Measurements from ENCODE around the gene ZFAND4. TPM values are rescaled to one million over a fixed set of nuclear protein-coding genes. Genes with fewer than 3 reads are reported as not detected.

ZFAND4 gene
- total RNA-seq, 3 donors from 2014 or later, result 15.2 to 42.1 (median 29.8) TPM

DNA sequence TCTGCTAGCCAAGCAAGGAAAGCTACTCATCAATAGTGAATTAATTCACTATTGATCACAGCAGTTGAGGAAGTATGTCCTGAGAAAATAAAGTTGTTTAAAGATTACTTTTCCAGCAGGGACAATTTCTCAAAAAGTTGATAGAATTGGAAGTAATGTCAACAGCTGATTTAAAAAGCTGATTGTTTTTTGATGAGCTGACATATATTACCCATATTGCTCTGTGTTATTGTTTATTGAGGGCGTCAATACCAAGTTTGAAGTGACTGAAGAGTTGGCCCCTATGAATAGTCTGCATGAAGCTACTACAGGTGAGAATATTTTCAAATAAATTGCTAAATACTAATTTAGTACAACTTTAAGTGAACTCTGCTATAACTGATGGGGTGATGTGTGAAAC is 28.0 kb downstream of the ZFAND4 start:
- H3K4me1 ChIP-seq, result no peaks in the 10 kb centered on the region
- no peaks in the 10 kb centered on the region for H3K9me3 ChIP-seq
- no peak overlapping the region for H3K27ac ChIP-seq
- no peak for DNase-seq (ENCODE audit: low spot score in 2 of 2)
- TF ChIP-seq, protein P1, sequence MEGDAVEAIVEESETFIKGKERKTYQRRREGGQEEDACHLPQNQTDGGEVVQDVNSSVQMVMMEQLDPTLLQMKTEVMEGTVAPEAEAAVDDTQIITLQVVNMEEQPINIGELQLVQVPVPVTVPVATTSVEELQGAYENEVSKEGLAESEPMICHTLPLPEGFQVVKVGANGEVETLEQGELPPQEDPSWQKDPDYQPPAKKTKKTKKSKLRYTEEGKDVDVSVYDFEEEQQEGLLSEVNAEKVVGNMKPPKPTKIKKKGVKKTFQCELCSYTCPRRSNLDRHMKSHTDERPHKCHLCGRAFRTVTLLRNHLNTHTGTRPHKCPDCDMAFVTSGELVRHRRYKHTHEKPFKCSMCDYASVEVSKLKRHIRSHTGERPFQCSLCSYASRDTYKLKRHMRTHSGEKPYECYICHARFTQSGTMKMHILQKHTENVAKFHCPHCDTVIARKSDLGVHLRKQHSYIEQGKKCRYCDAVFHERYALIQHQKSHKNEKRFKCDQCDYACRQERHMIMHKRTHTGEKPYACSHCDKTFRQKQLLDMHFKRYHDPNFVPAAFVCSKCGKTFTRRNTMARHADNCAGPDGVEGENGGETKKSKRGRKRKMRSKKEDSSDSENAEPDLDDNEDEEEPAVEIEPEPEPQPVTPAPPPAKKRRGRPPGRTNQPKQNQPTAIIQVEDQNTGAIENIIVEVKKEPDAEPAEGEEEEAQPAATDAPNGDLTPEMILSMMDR (IDR thresholded peaks at IDR 0.05), result no peak
- TF ChIP-seq POLR2A (IDR thresholded peaks at IDR 0.05) (no peak), POLR2AphosphoS5 (IDR thresholded peaks at IDR 0.05) (no peak)
- H3K4me3 ChIP-seq, result no peak overlapping the region
- H3K36me3 ChIP-seq, result no peaks in the 10 kb centered on the region
- intact Hi-C loops (cut with DNase I; ENCODE audit: low total_unique reads), result no loop called here
- H3K27me3 ChIP-seq, result no peaks in the 10 kb centered on the region

DNA sequence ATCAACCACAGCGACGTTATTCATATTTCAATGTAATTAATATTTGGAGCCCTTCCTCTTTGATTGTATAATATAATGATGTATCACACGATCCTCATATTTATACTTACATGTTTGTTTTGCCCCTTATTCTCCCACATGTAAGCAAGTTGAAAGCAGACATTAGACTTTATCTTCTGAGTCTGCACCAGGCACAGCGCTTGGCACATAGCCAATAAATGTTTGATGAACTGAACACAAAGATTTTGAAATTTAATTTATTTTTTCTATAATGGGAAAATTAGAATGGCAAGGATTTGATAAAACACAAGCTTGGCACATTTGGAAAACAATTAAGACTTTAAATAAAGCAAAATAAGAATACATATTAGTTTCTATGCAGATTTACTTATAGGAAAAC is 31.6 kb downstream of the ZFAND4 start:
- DNase-seq (ENCODE audit: low spot score in 2 of 2), result no peak
- Histone ChIP-seq H3K9me3 (no peaks in the 10 kb centered on the region), H3K27me3 (no peaks in the 10 kb centered on the region), H3K4me3 (no peak overlapping the region), H3K4me1 (no peaks in the 10 kb centered on the region), H3K36me3 (no peaks in the 10 kb centered on the region), H3K27ac (no peak overlapping the region)
- intact Hi-C loops (cut with DNase I; ENCODE audit: low total_unique reads), result no loop called here
- TF ChIP-seq, protein P1 (IDR thresholded peaks at IDR 0.05), result no peak
- TF ChIP-seq POLR2AphosphoS5 (IDR thresholded peaks at IDR 0.05), result no peak
- no peak for TF ChIP-seq POLR2A (IDR thresholded peaks at IDR 0.05)

DNA sequence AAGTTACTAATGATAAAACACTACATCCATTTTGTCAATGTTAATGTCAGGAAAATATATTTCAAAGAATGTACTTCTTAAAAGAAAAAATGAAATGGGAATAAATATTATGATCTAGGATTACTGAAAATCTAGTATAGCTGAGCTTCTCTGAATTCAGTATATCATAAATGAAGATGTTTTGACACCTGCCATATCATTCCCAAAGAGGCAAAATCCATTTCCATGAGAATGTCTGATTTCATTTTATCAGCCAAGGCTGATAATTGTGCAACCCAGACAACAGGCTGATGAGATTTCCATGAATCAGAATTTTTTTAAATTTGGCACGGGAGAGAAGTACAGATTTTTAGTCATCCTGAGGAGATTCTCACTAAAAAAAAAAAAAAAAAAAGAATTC is 32.5 kb downstream of the ZFAND4 start:
- intact Hi-C loops (cut with DNase I; ENCODE audit: low total_unique reads), result no loop called here
- Histone ChIP-seq H3K4me3 (no peak overlapping the region), H3K36me3 (no peaks in the 10 kb centered on the region), H3K27me3 (no peaks in the 10 kb centered on the region), H3K9me3 (no peaks in the 10 kb centered on the region), H3K4me1 (no peaks in the 10 kb centered on the region), H3K27ac (no peak overlapping the region)
- TF ChIP-seq, protein P1 (IDR thresholded peaks at IDR 0.05), result no peak
- TF ChIP-seq POLR2AphosphoS5 (IDR thresholded peaks at IDR 0.05), result no peak
- TF ChIP-seq POLR2A (IDR thresholded peaks at IDR 0.05), result no peak
- DNase-seq (ENCODE audit: low spot score in 2 of 2), result no peak

DNA sequence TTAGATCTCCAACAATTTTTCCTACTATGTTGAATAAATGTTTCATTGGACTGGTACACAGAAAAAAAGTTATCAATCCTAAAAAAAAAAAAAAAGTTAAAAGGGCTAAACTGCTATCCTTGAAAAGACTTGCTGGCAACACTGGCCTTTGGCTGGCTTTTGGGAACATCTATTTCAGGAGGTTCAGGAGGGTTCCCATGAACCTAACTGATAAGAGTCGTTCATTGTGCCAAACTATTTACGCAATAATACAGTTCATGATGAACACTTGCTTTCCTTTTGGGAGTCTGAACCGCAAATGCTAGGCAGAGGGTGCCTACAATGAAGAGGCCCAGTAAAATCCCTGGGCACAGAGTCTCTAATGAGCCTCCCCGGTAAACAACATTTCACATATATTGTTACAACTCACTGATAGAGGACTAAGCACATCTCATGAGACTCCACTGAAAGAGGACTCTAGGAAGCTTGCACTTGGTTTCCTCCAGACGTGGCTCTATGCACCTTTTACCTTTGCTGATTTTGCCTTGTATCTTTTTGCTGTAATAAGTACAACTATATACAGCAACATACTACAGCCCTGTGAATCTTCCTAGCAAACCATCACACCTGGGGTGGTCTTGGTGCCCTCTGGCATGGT is 45.0 kb downstream of the ZFAND4 start:
- H3K9me3 ChIP-seq, result no peaks in the 10 kb centered on the region
- H3K27ac ChIP-seq, result no peak overlapping the region
- H3K36me3 ChIP-seq, result peaks cover 4% of the 10 kb centered on the region
- H3K4me1 ChIP-seq, result no peaks in the 10 kb centered on the region
- no peak for DNase-seq (ENCODE audit: low spot score in 2 of 2)
- no peak overlapping the region for H3K4me3 ChIP-seq
- intact Hi-C loops (cut with DNase I; ENCODE audit: low total_unique reads), result no loop called here
- TF ChIP-seq POLR2AphosphoS5 (IDR thresholded peaks at IDR 0.05) (no peak), POLR2A (IDR thresholded peaks at IDR 0.05) (no peak)
- TF ChIP-seq, protein P1 (IDR thresholded peaks at IDR 0.05), result no peak
- H3K27me3 ChIP-seq, result no peaks in the 10 kb centered on the region

DNA sequence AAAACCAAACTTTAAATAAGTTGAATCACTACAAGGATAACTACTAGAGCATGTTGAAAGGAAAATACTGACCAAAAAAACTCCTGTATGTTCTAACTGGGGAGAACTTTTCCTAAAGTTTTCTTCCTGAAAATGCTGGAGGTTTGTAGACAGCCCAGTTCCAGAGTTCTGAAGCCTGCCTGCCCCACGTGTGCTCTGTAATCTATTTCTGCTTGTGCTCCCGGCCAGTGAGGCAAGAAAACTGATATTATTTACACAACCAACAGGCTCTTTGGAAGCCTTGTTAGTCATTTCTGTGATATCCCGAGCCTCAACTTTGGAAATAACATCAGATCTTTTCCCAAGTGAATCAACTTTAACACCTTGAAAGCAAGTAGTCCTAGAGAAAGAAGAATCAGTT is 46.7 kb downstream of the ZFAND4 start:
- Histone ChIP-seq H3K36me3 (no peaks in the 10 kb centered on the region), H3K27me3 (no peaks in the 10 kb centered on the region), H3K27ac (no peak overlapping the region), H3K9me3 (no peaks in the 10 kb centered on the region), H3K4me3 (no peak overlapping the region), H3K4me1 (no peaks in the 10 kb centered on the region)
- intact Hi-C loops (cut with DNase I; ENCODE audit: low total_unique reads), result no loop called here
- no peak for DNase-seq (ENCODE audit: low spot score in 2 of 2)
- TF ChIP-seq POLR2AphosphoS5 (IDR thresholded peaks at IDR 0.05), result no peak
- TF ChIP-seq, protein P1 (IDR thresholded peaks at IDR 0.05), result no peak
- TF ChIP-seq POLR2A (IDR thresholded peaks at IDR 0.05), result no peak
